Testis (tissue), 2 donors: ENCODE measurements around the gene PER1.

Experiments
- POLR2A ChIP-seq: fragments of 450-650 bp; IDR thresholded peaks from one replicate; pipeline ENCODE4 v1.6.1; 2017; ENCODE audit warnings: antibody characterized with exemption, mild to moderate bottlenecking, moderate library complexity
- TF ChIP-seq, protein P1 (sequence below), 3 experiments: fragments of 450-650 bp in 2 of 3; fragments of 200-600 bp in 1 of 3; sonication (generic) in 1 of 3; IDR thresholded peaks; one replicate each; pipeline ENCODE4 v1.5.1; 2016 to 2019; ENCODE audit warnings: antibody characterized with exemption in 3 of 3, mild to moderate bottlenecking in 2 of 3, moderate library complexity in 1 of 3

DNA sequence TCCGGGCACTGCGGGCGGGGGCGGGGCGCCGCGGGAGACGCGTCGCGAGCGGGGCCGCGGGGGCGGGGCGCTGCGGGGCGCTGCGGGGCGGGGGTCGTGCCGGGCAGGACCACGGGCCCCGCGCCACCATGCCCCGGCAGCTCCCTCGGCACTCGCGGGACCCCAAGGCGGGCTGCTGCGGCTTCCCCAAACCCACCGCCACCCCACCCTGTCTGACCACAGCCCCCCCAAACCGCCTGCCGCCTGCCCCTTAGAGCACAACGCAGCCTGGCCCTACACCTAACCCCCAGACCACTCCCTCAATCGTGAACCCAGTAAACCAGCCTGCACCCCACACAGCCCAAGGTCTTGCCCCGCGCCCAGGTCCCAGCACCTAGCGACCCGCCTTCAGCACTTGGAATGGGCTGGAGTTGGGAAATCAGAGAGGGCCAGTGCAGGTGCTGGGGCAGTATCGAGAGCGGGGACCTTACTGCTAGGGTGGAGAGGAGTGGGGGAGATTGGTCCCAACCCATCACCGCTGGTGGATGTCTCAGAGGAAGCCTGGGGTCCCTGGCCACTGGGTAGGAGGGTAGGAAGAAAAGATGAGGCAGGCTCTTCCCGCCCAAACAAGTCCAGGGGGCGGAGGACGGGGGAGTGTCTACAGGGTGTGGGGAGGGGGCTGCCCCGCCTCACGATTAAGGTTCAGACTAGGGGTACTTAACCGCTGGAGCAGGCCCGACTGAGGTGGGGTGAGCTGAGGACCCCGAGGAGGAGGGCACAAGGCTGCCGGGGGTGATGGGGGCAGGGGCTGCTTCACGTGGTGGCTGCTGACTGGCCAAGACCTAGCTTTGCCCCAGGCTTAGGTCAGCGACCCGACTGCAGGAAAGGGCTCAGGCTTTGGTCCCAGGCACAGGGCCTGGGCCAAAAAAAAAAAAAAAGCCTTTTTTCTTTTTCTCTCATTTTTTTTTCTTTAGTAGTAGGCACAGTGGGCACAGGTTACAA, 11.1 kb upstream of the PER1 start:
- TF ChIP-seq, protein P1, sequence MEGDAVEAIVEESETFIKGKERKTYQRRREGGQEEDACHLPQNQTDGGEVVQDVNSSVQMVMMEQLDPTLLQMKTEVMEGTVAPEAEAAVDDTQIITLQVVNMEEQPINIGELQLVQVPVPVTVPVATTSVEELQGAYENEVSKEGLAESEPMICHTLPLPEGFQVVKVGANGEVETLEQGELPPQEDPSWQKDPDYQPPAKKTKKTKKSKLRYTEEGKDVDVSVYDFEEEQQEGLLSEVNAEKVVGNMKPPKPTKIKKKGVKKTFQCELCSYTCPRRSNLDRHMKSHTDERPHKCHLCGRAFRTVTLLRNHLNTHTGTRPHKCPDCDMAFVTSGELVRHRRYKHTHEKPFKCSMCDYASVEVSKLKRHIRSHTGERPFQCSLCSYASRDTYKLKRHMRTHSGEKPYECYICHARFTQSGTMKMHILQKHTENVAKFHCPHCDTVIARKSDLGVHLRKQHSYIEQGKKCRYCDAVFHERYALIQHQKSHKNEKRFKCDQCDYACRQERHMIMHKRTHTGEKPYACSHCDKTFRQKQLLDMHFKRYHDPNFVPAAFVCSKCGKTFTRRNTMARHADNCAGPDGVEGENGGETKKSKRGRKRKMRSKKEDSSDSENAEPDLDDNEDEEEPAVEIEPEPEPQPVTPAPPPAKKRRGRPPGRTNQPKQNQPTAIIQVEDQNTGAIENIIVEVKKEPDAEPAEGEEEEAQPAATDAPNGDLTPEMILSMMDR (IDR thresholded peaks at IDR 0.05) = no peak
- no peak for TF ChIP-seq POLR2A
